Testis (tissue), 3 donors: ENCODE data around the gene TBL1X. TPM values are rescaled to one million over a fixed set of nuclear protein-coding genes. Genes with fewer than 3 reads are reported as not detected.
"Not testable (repeated sequence)": the region's sequence is repeated elsewhere in the genome, so short reads cannot be mapped to it uniquely, and the experiment has no call there.

ENCODE experiments used
- DNase-seq: peaks from one replicate; pipeline ENCODE4 v3.0.0-alpha.2; 2019
- H3K27ac ChIP-seq, 2 donors: fragments of 200-600 bp; sonication (generic); one replicate each; pipeline ENCODE4 v1.5.1; 2019
- H3K27me3 ChIP-seq: fragments of 200-600 bp; sonication (generic); one replicate; pipeline ENCODE4 v1.5.1; 2019
- H3K36me3 ChIP-seq: fragments of 200-600 bp; sonication (generic); one replicate; pipeline ENCODE4 v1.5.1; 2017; ENCODE audit warnings: low read depth; ENCODE audit errors: missing control alignments
- H3K4me1 ChIP-seq: fragments of 200-600 bp; sonication (generic); one replicate; pipeline ENCODE4 v1.5.1; 2019
- H3K4me3 ChIP-seq, 2 donors: fragments of 200-600 bp; sonication (generic); one replicate each; pipeline ENCODE4 v1.5.1; 2017 to 2019
- H3K9me3 ChIP-seq: fragments of 200-600 bp; sonication (generic); one replicate; pipeline ENCODE4 v1.5.1; 2017
- CTCF ChIP-seq, 3 experiments: fragments of 450-650 bp in 2 of 3; fragments of 200-600 bp in 1 of 3; sonication (generic) in 1 of 3; IDR thresholded peaks; one replicate each; pipeline ENCODE4 v1.5.1; 2016 to 2019; ENCODE audit warnings: antibody characterized with exemption in 3 of 3, mild to moderate bottlenecking in 2 of 3, moderate library complexity in 1 of 3
- POLR2A ChIP-seq: fragments of 450-650 bp; IDR thresholded peaks from one replicate; pipeline ENCODE4 v1.6.1; 2017; ENCODE audit warnings: antibody characterized with exemption, mild to moderate bottlenecking, moderate library complexity
- WGBS, 2 donors: methylation state at CpG; one replicate each; pipeline ENCODE4 v1.1.5; 2018; 5-methylcytosine and 5-hydroxymethylcytosine counted together
- intact Hi-C: fragments of 100-400 bp; cut with DNase I; formaldehyde crosslinking; loops from one replicate; pipeline ENCODE4 v1.15.1; 2023; ENCODE audit warnings: low total_unique reads
- polyA plus RNA-seq: library from polyadenylated mRNA; stranded (reverse); fragments of 350-450 nt; fragmentation: Illumina TruSeq; extraction: RNeasy Lipid Tissue Mini Kit (QIAGEN cat#74804); gene quantifications from one replicate; pipeline ENCODE4 v1.2.3, GENCODE V29; 2014; ENCODE audit warnings: low read depth, low replicate concordance; ENCODE audit not compliant: insufficient read depth
- total RNA-seq, 2 donors: library from RNA; depleted of rRNA; stranded (reverse); fragments of >200 nt; gene quantifications; one replicate each; pipeline ENCODE4 v1.2.3, GENCODE V29; 2016

Gene TBL1X
- total and polyA plus RNA-seq, 3 donors from 2014 or later, result 24.0 to 69.2 (median 48.1) TPM

GRCh38 chrX:9767375-9767774 is 302.5 kb downstream of the TBL1X start:
- no peaks in the 10 kb centered on the region for H3K9me3 ChIP-seq
- no peak overlapping the region for H3K4me3 ChIP-seq
- no peak for TF ChIP-seq CTCF (IDR thresholded peaks at IDR 0.05)
- TF ChIP-seq POLR2A, result no peak
- intact Hi-C loops, result no loop called here
- 48 to 81% methylated on average over 6 of the region's 6 CpGs for WGBS, 2 donors
- DNase-seq, result no peak
- H3K36me3 ChIP-seq, result no peaks in the 10 kb centered on the region
- H3K4me1 ChIP-seq, result no peaks in the 10 kb centered on the region
- no peaks in the 10 kb centered on the region for H3K27me3 ChIP-seq
- H3K27ac ChIP-seq, result no peak overlapping the region

GRCh38 chrX:9768321-9768839 is 303.5 kb downstream of the TBL1X start:
- WGBS, 2 donors, result 80 to 83% methylated on average over 1 to 5 of the region's 5 CpGs
- H3K4me3 ChIP-seq, intact Hi-C loops: not testable (repeated sequence)

GRCh38 chrX:9770319-9770718 is 305.5 kb downstream of the TBL1X start:
- Histone ChIP-seq H3K27me3 (no peaks in the 10 kb centered on the region), H3K36me3 (no peaks in the 10 kb centered on the region), H3K27ac (no peak overlapping the region), H3K9me3 (no peaks in the 10 kb centered on the region), H3K4me1 (no peaks in the 10 kb centered on the region), H3K4me3 (no peak overlapping the region)
- DNase-seq, result no peak
- TF ChIP-seq POLR2A (no peak), CTCF (IDR thresholded peaks at IDR 0.05) (no peak)
- 73 to 94% methylated on average over 1 of the region's 1 CpG for WGBS, 2 donors
- intact Hi-C loops, result no loop called here

More at GRCh38 chrX:9768321-9768839, 303.5 kb downstream of the TBL1X start:
- H3K27ac ChIP-seq, H3K36me3 ChIP-seq, H3K9me3 ChIP-seq, H3K27me3 ChIP-seq, H3K4me1 ChIP-seq, DNase-seq: not testable (repeated sequence)

GRCh38 chrX:9772943-9773342 is 308.1 kb downstream of the TBL1X start:
- TF ChIP-seq CTCF (IDR thresholded peaks at IDR 0.05), result no peak
- TF ChIP-seq POLR2A, result no peak
- no peak overlapping the region for H3K4me3 ChIP-seq
- DNase-seq, result no peak
- no peaks in the 10 kb centered on the region for H3K4me1 ChIP-seq
- WGBS, 2 donors, result 86 to 97% methylated on average over 6 of the region's 6 CpGs
- H3K27me3 ChIP-seq, result no peaks in the 10 kb centered on the region
- intact Hi-C loops, result no loop called here
- H3K36me3 ChIP-seq, result no peaks in the 10 kb centered on the region
- H3K9me3 ChIP-seq, result no peaks in the 10 kb centered on the region
- no peak overlapping the region for H3K27ac ChIP-seq

GRCh38 chrX:9775930-9776329 is 311.1 kb downstream of the TBL1X start:
- intact Hi-C loops, result no loop called here
- 83 to 89% methylated on average over 8 of the region's 8 CpGs for WGBS, 2 donors
- no peaks in the 10 kb centered on the region for H3K36me3 ChIP-seq
- H3K4me3 ChIP-seq, result no peak overlapping the region
- no peak for TF ChIP-seq POLR2A
- TF ChIP-seq CTCF (IDR thresholded peaks at IDR 0.05), result no peak
- no peaks in the 10 kb centered on the region for H3K27me3 ChIP-seq
- no peak for DNase-seq
- H3K9me3 ChIP-seq, result no peaks in the 10 kb centered on the region
- H3K4me1 ChIP-seq, result no peaks in the 10 kb centered on the region
- H3K27ac ChIP-seq, result no peak overlapping the region
